ENCODE results near the gene HJV. TPM values are rescaled to one million over a fixed set of nuclear protein-coding genes. Genes with fewer than 3 reads are reported as not detected.

HJV gene
- total RNA-seq (2022; extraction: Qiagen RNA extraction; ENCODE audit: low read depth): not detected in 5 replicates

GRCh38 chr1:146021622-146022402 is at the start of gene HJV:
Gene HJV, minus strand, starts transcription at chr1:146021735. Its CDS starts 1,504 bp downstream, at chr1:146020231.

GRCh38 chr1:145996433-145997015 is 25.0 kb downstream of the HJV start, which contains the start of gene TXNIP:
Gene TXNIP, minus strand, starts transcription at chr1:145996579. Its CDS starts 313 bp downstream, at chr1:145996266.

Other genes starting within 250 kb of the HJV start
- 9.3 to 11.1 TPM (median 10.9 TPM) in 5 replicates for gene RNF115, start 197.6 kb downstream of the HJV start, total RNA-seq (2022; extraction: Qiagen RNA extraction; ENCODE audit: low read depth)
- gene POLR3C, start 197.5 kb downstream of the HJV start, total RNA-seq (2022; extraction: Qiagen RNA extraction; ENCODE audit: low read depth): 34.2 to 40.4 TPM (median 36.4 TPM) in 5 replicates
- gene NUDT17, start 176.1 kb downstream of the HJV start, total RNA-seq (2022; extraction: Qiagen RNA extraction; ENCODE audit: low read depth): 5.1 to 6.3 TPM (median 6.1 TPM) in 5 replicates
- gene PIAS3, start 162.7 kb downstream of the HJV start, total RNA-seq (2022; extraction: Qiagen RNA extraction; ENCODE audit: low read depth): 20.2 to 26.3 TPM (median 23.6 TPM) in 5 replicates
- gene ANKRD35, start 135.9 kb downstream of the HJV start, total RNA-seq (2022; extraction: Qiagen RNA extraction; ENCODE audit: low read depth): not detected in 5 replicates
- 0.08 to 0.38 TPM (median 0.21 TPM) in 5 replicates for gene ITGA10, start 111.7 kb downstream of the HJV start, total RNA-seq (2022; extraction: Qiagen RNA extraction; ENCODE audit: low read depth)
- 16.5 to 26.1 TPM (median 24.3 TPM) in 5 replicates for gene PEX11B, start 103.0 kb downstream of the HJV start, total RNA-seq (2022; extraction: Qiagen RNA extraction; ENCODE audit: low read depth)
- 195 to 245 TPM (median 215 TPM) in 5 replicates for gene RBM8A, start 94.3 kb downstream of the HJV start, total RNA-seq (2022; extraction: Qiagen RNA extraction; ENCODE audit: low read depth)
- 6.4 to 10.2 TPM (median 8.5 TPM) in 5 replicates for gene LIX1L, start 63.7 kb downstream of the HJV start, total RNA-seq (2022; extraction: Qiagen RNA extraction; ENCODE audit: low read depth)
- gene ANKRD34A, start 57.2 kb downstream of the HJV start, total RNA-seq (2022; extraction: Qiagen RNA extraction; ENCODE audit: low read depth): 0.07 to 0.28 TPM (median 0.23 TPM) in 5 replicates
- 9.5 to 10.9 TPM (median 10.3 TPM) in 5 replicates for gene POLR3GL, start 57.0 kb downstream of the HJV start, total RNA-seq (2022; extraction: Qiagen RNA extraction; ENCODE audit: low read depth)
- 0.07 to 0.24 TPM (median 0.16 TPM) in 4 of 5 replicates, not detected in the other for gene TXNIP, start 25.2 kb downstream of the HJV start, total RNA-seq (2022; extraction: Qiagen RNA extraction; ENCODE audit: low read depth)
- 0.43 to 0.60 TPM (median 0.54 TPM) in 5 replicates for gene NBPF10, start 123.1 kb upstream of the HJV start, total RNA-seq (2022; extraction: Qiagen RNA extraction; ENCODE audit: low read depth)
- gene NOTCH2NLA, start 207.3 kb upstream of the HJV start, total RNA-seq (2022; extraction: Qiagen RNA extraction; ENCODE audit: low read depth): 12.6 to 16.6 TPM (median 15.5 TPM) in 5 replicates

Data from A549 treated with RU486 at 1 μM for 4 hours (cell line).